CD14-positive monocyte (primary cell): ENCODE data around the gene OGG1. TPM values are rescaled to one million over a fixed set of nuclear protein-coding genes. Genes with fewer than 3 reads are reported as not detected.

Source experiments
- DNase-seq, 3 donors: peaks; one replicate each; pipeline ENCODE4 v3.0.0-alpha.2; 2011 to 2022
- H2AFZ ChIP-seq: 2 replicates; pipeline ENCODE4 v1.6.0; 2012; ENCODE audit warnings: mild to moderate bottlenecking, low read depth, low read length, inconsistent platforms; ENCODE audit not compliant: insufficient read depth, poor library complexity, severe bottlenecking
- H3K27ac ChIP-seq, 2 donors: 1 replicate in 1 of 2; 2 replicates in 1 of 2; pipeline ENCODE4 v1.5.1; 2012 to 2013; ENCODE audit warnings: low read length in 2 of 2, control low read depth in 1 of 2, inconsistent platforms in 1 of 2, low read depth in 1 of 2, mild to moderate bottlenecking in 1 of 2
- H3K27me3 ChIP-seq, 2 donors: one replicate each; pipeline versions ENCODE4 v1.6.0 to v1.6.1; 2011 to 2013; ENCODE audit warnings: low read length in 2 of 2; ENCODE audit not compliant: control insufficient read depth in 2 of 2, insufficient read depth in 2 of 2
- H3K36me3 ChIP-seq, 2 donors: replicated peaks in 1 of 2; 1 replicate in 1 of 2; 2 replicates in 1 of 2; pipeline versions ENCODE4 v1.5.1 to v1.6.1; 2012 to 2013; ENCODE audit warnings: low read length in 2 of 2, control low read depth in 1 of 2, inconsistent platforms in 1 of 2, mild to moderate bottlenecking in 1 of 2; ENCODE audit not compliant: insufficient read depth in 2 of 2, control insufficient read depth in 1 of 2
- H3K4me1 ChIP-seq, 2 donors: 1 replicate in 1 of 2; 2 replicates in 1 of 2; pipeline versions ENCODE4 v1.5.1 to v1.6.1; 2012 to 2013; ENCODE audit warnings: low read length in 2 of 2, control low read depth in 1 of 2, inconsistent platforms in 1 of 2, mild to moderate bottlenecking in 1 of 2, moderate library complexity in 1 of 2; ENCODE audit not compliant: insufficient read depth in 2 of 2, control insufficient read depth in 1 of 2
- H3K4me2 ChIP-seq: replicated peaks from 2 replicates; pipeline ENCODE3; 2012; ENCODE audit warnings: low read length, moderate library complexity, mild to moderate bottlenecking; ENCODE audit not compliant: poor library complexity, severe bottlenecking; ENCODE audit errors: extremely low read depth
- H3K4me3 ChIP-seq, 3 experiments: fragments of 200-600 bp in 1 of 3; sonication (generic) in 1 of 3; replicated peaks in 1 of 3; 1 replicate in 2 of 3; 2 replicates in 1 of 3; pipeline ENCODE4 v1.5.1; 2011 to 2013; ENCODE audit warnings: low read length in 3 of 3, mild to moderate bottlenecking in 3 of 3, control low read depth in 2 of 3, low read depth in 2 of 3, inconsistent platforms in 1 of 3, moderate library complexity in 1 of 3
- H3K79me2 ChIP-seq: 2 replicates; pipeline ENCODE4 v1.6.0; 2012; ENCODE audit warnings: mild to moderate bottlenecking, control low read depth, inconsistent platforms, low read length, moderate library complexity; ENCODE audit not compliant: insufficient read depth
- H3K9ac ChIP-seq: 2 replicates; pipeline ENCODE4 v1.6.0; 2017; ENCODE audit warnings: low read length, mild to moderate bottlenecking; ENCODE audit not compliant: insufficient read depth, poor library complexity, severe bottlenecking
- H3K9me3 ChIP-seq, 2 donors: replicated peaks in 1 of 2; 1 replicate in 1 of 2; 2 replicates in 1 of 2; pipeline versions ENCODE4 v1.5.1 to v1.6.1; 2012 to 2013; ENCODE audit warnings: low read length in 2 of 2, control low read depth in 1 of 2; ENCODE audit not compliant: control insufficient read depth in 1 of 2, insufficient read depth in 1 of 2
- H4K20me1 ChIP-seq: 2 replicates; pipeline ENCODE4 v1.6.0; 2012; ENCODE audit warnings: mild to moderate bottlenecking, low read length, control low read depth, moderate library complexity; ENCODE audit not compliant: insufficient read depth
- H3K27ac Mint-ChIP-seq, 7 donors: one replicate each; pipeline ENCODE4 v1.8.0; 2020; ENCODE audit warnings: mild to moderate bottlenecking in 7 of 7, mixed read lengths in 7 of 7, moderate library complexity in 6 of 7, inconsistent platforms in 2 of 7
- H3K27me3 Mint-ChIP-seq, 3 donors: one replicate each; pipeline ENCODE4 v1.8.0; 2021 to 2022; ENCODE audit warnings: low read depth in 3 of 3, mild to moderate bottlenecking in 3 of 3, mixed read lengths in 3 of 3, moderate library complexity in 3 of 3, inconsistent platforms in 1 of 3
- H3K36me3 Mint-ChIP-seq, 2 donors: one replicate each; pipeline ENCODE4 v1.8.0; 2020; ENCODE audit warnings: mixed read lengths in 2 of 2, inconsistent platforms in 1 of 2, mild to moderate bottlenecking in 1 of 2
- H3K4me1 Mint-ChIP-seq: one replicate; pipeline ENCODE4 v1.8.0; 2020; ENCODE audit warnings: mild to moderate bottlenecking, mixed read lengths
- H3K4me3 Mint-ChIP-seq, 2 donors: one replicate each; pipeline ENCODE4 v1.8.0; 2020; ENCODE audit warnings: mild to moderate bottlenecking in 2 of 2, mixed read lengths in 2 of 2, moderate library complexity in 1 of 2
- H3K9me3 Mint-ChIP-seq, 7 donors: one replicate each; pipeline ENCODE4 v1.8.0; 2020 to 2022; ENCODE audit warnings: mixed read lengths in 7 of 7, mild to moderate bottlenecking in 6 of 7, moderate library complexity in 6 of 7, inconsistent platforms in 2 of 7
- WGBS: methylation state at CpG from one replicate; pipeline ENCODE4 v1.1.5; 2013; ENCODE audit warnings: missing lambda C conversion rate; ENCODE audit not compliant: insufficient coverage; 5-methylcytosine and 5-hydroxymethylcytosine counted together
- intact Hi-C, 2 donors: fragments of 100-400 bp; cut with micrococcal nuclease; formaldehyde crosslinking; loops; one replicate each; pipeline versions ENCODE4 v1.15.0 to v1.15.1; 2023
- polyA plus RNA-seq, 3 donors: library from polyadenylated mRNA; depleted of rRNA in 1 of 3; unstranded in 2 of 3; stranded (reverse) in 1 of 3; fragments of 300-500 nt in 2 of 3; fragments of >200 nt in 1 of 3; fragmentation: Illumina TruSeq in 2 of 3; gene quantifications; 1 replicate in 2 of 3; 2 replicates in 1 of 3; pipeline ENCODE4 v1.2.3, GENCODE V29; 2012 to 2021
- TF ChIP-seq, protein P1 (sequence below): fragments of 200-600 bp; IDR thresholded peaks from one replicate; pipeline ENCODE4 v1.8.0; 2022; ENCODE audit warnings: antibody characterized with exemption, mild to moderate bottlenecking

OGG1 gene
- polyA plus RNA-seq, 3 donors, result 17.4 to 21.9 (median 20.5) TPM

DNA sequence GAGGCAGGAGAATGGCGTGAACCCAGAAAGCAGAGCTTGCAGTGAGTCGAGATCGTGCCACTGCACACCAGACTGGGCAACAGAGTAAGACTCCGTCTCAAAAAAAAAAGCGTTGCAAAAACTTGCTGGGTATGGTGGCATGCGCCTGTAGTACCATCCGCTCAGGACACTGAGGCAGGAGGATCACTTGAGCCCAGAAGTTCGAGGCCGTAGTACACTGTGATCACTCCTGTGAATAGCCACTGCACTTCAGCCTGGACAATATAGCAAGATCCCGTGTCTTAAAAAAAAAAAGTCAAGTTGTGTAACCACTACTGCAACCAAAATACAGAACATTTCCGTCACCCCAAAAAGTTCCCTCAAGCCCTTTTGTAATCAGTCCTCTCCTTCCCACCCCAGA is 44.6 kb downstream of the OGG1 start:
- H3K27ac Mint-ChIP-seq, result peak overlapping the region; percentile 55 to 100 (median 97)
- H3K4me3 Mint-ChIP-seq, result peak overlapping the region; percentile 39 to 99
- peaks cover 0 to 1% (median 0%) of the 10 kb centered on the region in 3 donors for H3K27me3 Mint-ChIP-seq
- peaks cover 35% of the 10 kb centered on the region for H3K4me1 Mint-ChIP-seq
- Histone ChIP-seq H3K79me2 (peaks cover 95% of the 10 kb centered on the region), H3K36me3 (peaks cover 37 to 56% of the 10 kb centered on the region in 2 donors), H3K27ac (peak overlapping the region; percentile 1 to 97), H4K20me1 (peaks cover 62% of the 10 kb centered on the region), H3K4me2 (peak overlapping the region; percentile 86), H3K9ac (no peak overlapping the region), H3K4me1 (peaks cover 39 to 42% of the 10 kb centered on the region in 2 donors), H3K4me3 (peak overlapping the region in 1 of 3 experiments; percentile 96), H3K27me3 (no peaks in the 10 kb centered on the region), H3K9me3 (no peaks in the 10 kb centered on the region), H2AFZ (no peak overlapping the region)
- TF ChIP-seq, protein P1, sequence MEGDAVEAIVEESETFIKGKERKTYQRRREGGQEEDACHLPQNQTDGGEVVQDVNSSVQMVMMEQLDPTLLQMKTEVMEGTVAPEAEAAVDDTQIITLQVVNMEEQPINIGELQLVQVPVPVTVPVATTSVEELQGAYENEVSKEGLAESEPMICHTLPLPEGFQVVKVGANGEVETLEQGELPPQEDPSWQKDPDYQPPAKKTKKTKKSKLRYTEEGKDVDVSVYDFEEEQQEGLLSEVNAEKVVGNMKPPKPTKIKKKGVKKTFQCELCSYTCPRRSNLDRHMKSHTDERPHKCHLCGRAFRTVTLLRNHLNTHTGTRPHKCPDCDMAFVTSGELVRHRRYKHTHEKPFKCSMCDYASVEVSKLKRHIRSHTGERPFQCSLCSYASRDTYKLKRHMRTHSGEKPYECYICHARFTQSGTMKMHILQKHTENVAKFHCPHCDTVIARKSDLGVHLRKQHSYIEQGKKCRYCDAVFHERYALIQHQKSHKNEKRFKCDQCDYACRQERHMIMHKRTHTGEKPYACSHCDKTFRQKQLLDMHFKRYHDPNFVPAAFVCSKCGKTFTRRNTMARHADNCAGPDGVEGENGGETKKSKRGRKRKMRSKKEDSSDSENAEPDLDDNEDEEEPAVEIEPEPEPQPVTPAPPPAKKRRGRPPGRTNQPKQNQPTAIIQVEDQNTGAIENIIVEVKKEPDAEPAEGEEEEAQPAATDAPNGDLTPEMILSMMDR, result no peak
- peaks cover 0 to 3% (median 0%) of the 10 kb centered on the region in 7 donors for H3K9me3 Mint-ChIP-seq
- intact Hi-C loops, result loop anchor here (5.0 to 10.0 kb wide), 5 partner anchors 48 to 150 kb away; partner anchors contain the start of genes MTMR14 (in 2 of the 2), RPUSD3 (in 2 of the 2) and BRPF1 (in 1 of the 2)
- no peak for DNase-seq
- H3K36me3 Mint-ChIP-seq, result peaks cover 31 to 58% of the 10 kb centered on the region in 2 donors
- 93% methylated on average over 10 of the region's 11 CpGs for WGBS

DNA sequence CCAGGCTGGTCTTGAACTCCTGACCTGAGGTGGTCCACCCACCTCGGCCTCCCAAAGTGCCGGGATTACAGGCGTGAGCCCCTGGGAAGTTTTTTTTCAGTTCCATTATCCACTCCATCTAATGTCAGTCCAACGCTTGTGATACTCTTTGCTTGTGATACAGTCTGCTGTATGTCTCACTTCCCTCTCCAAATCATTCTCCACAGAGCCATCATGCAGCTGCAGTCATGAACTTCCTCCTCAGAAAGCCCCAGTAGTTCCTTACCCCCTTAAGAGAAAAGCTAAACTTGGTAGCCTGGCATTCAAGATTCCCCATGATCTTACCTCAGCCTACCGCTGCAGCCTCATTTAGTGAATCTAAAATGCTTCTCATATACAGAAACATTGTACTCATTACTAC is 45.5 kb downstream of the OGG1 start:
- Histone ChIP-seq H2AFZ (no peak overlapping the region), H3K27ac (peak overlapping the region; percentile 50 to 97), H3K27me3 (no peaks in the 10 kb centered on the region), H3K9me3 (no peaks in the 10 kb centered on the region), H3K79me2 (peaks cover 95% of the 10 kb centered on the region), H3K36me3 (peaks cover 37 to 56% of the 10 kb centered on the region in 2 donors), H3K4me1 (peaks cover 39 to 42% of the 10 kb centered on the region in 2 donors), H3K4me3 (peak overlapping the region in 1 of 3 experiments; percentile 9), H3K4me2 (peak overlapping the region; percentile 86), H3K9ac (no peak overlapping the region), H4K20me1 (peaks cover 70% of the 10 kb centered on the region)
- Mint-ChIP-seq H3K27me3 (peaks cover 0 to 1% (median 0%) of the 10 kb centered on the region in 3 donors), H3K9me3 (peaks cover 0 to 3% (median 0%) of the 10 kb centered on the region in 7 donors), H3K4me3 (peak overlapping the region; percentile 57 to 99), H3K4me1 (peaks cover 35% of the 10 kb centered on the region), H3K36me3 (peaks cover 31 to 58% of the 10 kb centered on the region in 2 donors), H3K27ac (peak overlapping the region; percentile 55 to 100 (median 97))
- TF ChIP-seq, protein P1, result no peak
- DNase-seq, result peak; percentile 36 to 77 (median 42)
- WGBS, result 0% methylated on average over 1 of the region's 5 CpGs
- intact Hi-C loops, result loop anchor here in 1 of 2 donors (10.0 kb wide), 2 partner anchors 50 to 150 kb away; partner anchors contain the start of genes MTMR14 and RPUSD3
